ENCODE results near the gene ROS1.
A peak's percentile ranks its signal among the peaks of the same experiment; 100 is the strongest.

GRCh38 chr6:117399924-117400323 is 25.8 kb downstream of the ROS1 start:
- TF ChIP-seq, protein P1, sequence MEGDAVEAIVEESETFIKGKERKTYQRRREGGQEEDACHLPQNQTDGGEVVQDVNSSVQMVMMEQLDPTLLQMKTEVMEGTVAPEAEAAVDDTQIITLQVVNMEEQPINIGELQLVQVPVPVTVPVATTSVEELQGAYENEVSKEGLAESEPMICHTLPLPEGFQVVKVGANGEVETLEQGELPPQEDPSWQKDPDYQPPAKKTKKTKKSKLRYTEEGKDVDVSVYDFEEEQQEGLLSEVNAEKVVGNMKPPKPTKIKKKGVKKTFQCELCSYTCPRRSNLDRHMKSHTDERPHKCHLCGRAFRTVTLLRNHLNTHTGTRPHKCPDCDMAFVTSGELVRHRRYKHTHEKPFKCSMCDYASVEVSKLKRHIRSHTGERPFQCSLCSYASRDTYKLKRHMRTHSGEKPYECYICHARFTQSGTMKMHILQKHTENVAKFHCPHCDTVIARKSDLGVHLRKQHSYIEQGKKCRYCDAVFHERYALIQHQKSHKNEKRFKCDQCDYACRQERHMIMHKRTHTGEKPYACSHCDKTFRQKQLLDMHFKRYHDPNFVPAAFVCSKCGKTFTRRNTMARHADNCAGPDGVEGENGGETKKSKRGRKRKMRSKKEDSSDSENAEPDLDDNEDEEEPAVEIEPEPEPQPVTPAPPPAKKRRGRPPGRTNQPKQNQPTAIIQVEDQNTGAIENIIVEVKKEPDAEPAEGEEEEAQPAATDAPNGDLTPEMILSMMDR (conservative IDR thresholded peaks at IDR 0.05 in 1 of 2, IDR thresholded peaks at IDR 0.05 in 1 of 2; ENCODE audit: low read depth in 1 of 2, low read length in 2 of 2): peak; percentile 30
- no peak for TF ChIP-seq EZH2 (IDR thresholded peaks at IDR 0.05; ENCODE audit: low read length, missing control alignments)
